ENCODE measurements around the gene ARHGEF10L.

ARHGEF10L gene

GRCh38 chr1:17713993-17714392, 174.5 kb downstream of the ARHGEF10L start:
- DNase-seq: no peak

GRCh38 chr1:17717594-17718535, 178.4 kb downstream of the ARHGEF10L start:
- DNase-seq: no peak

GRCh38 chr1:17719874-17720273, 180.4 kb downstream of the ARHGEF10L start:
- DNase-seq: no peak

- no peak for DNase-seq
Measured at GRCh38 chr1:17721444-17721843, 181.9 kb downstream of the ARHGEF10L start.

- no peak for DNase-seq
Measured at GRCh38 chr1:17723684-17724083, 184.2 kb downstream of the ARHGEF10L start.

GRCh38 chr1:17724150-17724549, 184.7 kb downstream of the ARHGEF10L start:
- no peak for DNase-seq

- no peak for DNase-seq
Measured at GRCh38 chr1:17725084-17725719, 185.7 kb downstream of the ARHGEF10L start.

- no peak for DNase-seq
Measured at GRCh38 chr1:17725811-17726582, 186.5 kb downstream of the ARHGEF10L start.

- DNase-seq: no peak
Measured at GRCh38 chr1:17728123-17728712, 188.7 kb downstream of the ARHGEF10L start.

GRCh38 chr1:17729248-17729647, 189.8 kb downstream of the ARHGEF10L start:
- DNase-seq: no peak

GRCh38 chr1:17729909-17730308, 190.4 kb downstream of the ARHGEF10L start:
- DNase-seq: no peak

GRCh38 chr1:17731460-17731859, 192.0 kb downstream of the ARHGEF10L start:
- no peak for DNase-seq

- no peak for DNase-seq
Measured at GRCh38 chr1:17732475-17732874, 193.0 kb downstream of the ARHGEF10L start.

- DNase-seq: no peak
Measured at GRCh38 chr1:17733661-17734060, 194.2 kb downstream of the ARHGEF10L start.

GRCh38 chr1:17734609-17735008, 195.1 kb downstream of the ARHGEF10L start:
- DNase-seq: no peak

- DNase-seq: no peak
Measured at GRCh38 chr1:17735348-17735747, 195.8 kb downstream of the ARHGEF10L start.

GRCh38 chr1:17735793-17736192, 196.3 kb downstream of the ARHGEF10L start:
- no peak for DNase-seq

- DNase-seq: no peak
Measured at GRCh38 chr1:17736625-17737024, 197.1 kb downstream of the ARHGEF10L start.

- no peak for DNase-seq
Measured at GRCh38 chr1:17739050-17739449, 199.6 kb downstream of the ARHGEF10L start.

GRCh38 chr1:17741052-17741451, 201.6 kb downstream of the ARHGEF10L start:
- no peak for DNase-seq

- DNase-seq: no peak
Measured at GRCh38 chr1:17742583-17742982, 203.1 kb downstream of the ARHGEF10L start.

GRCh38 chr1:17743008-17743647, 203.6 kb downstream of the ARHGEF10L start:
- no peak for DNase-seq
